GM19324 (cell line): ENCODE data around the gene C2CD2L.
"Not testable (repeated sequence)": the region's sequence is repeated elsewhere in the genome, so short reads cannot be mapped to it uniquely, and the experiment has no call there.

Experiments
- ATAC-seq: cut with Tn5 transposase; IDR thresholded peaks from one replicate; pipeline ENCODE4 v1.9.1; 2021; ENCODE audit warnings: mild to moderate bottlenecking, moderate library complexity; ENCODE audit not compliant: unreplicated experiment, low FRiP score

Gene C2CD2L

GRCh38 chr11:119106564-119107537 is at the start of gene C2CD2L:
Gene C2CD2L (plus strand): TSS chr11:119107344. CDS start chr11:119107742, 398 bp downstream.
- peak; percentile 61 for ATAC-seq

GRCh38 chr11:119059128-119059527 is 48.0 kb upstream of the C2CD2L start:
- ATAC-seq: not testable (repeated sequence)

- ATAC-seq: no peak
These were observed 45.9 kb upstream of the C2CD2L start for GRCh38 chr11:119061256-119061655.

- ATAC-seq: no peak
These were observed 44.4 kb upstream of the C2CD2L start for GRCh38 chr11:119062779-119063178.

GRCh38 chr11:119065369-119065768 is 41.8 kb upstream of the C2CD2L start:
- no peak for ATAC-seq

- ATAC-seq: peak; percentile 93
These were observed 39.5 kb upstream of the C2CD2L start, which contains the start of gene VPS11 for GRCh38 chr11:119067371-119068222. Gene VPS11 (plus strand): TSS chr11:119067818. CDS start chr11:119067824, 6 bp downstream.

- ATAC-seq: no peak
These were observed 29.3 kb upstream of the C2CD2L start for GRCh38 chr11:119077839-119078238.

- no peak for ATAC-seq
These were observed 28.3 kb upstream of the C2CD2L start for GRCh38 chr11:119078675-119079420.

- ATAC-seq: no peak
These were observed 25.4 kb upstream of the C2CD2L start for GRCh38 chr11:119081682-119082260.

- peak; percentile 84 for ATAC-seq
These were observed 22.3 kb upstream of the C2CD2L start, which contains the start of gene HMBS for GRCh38 chr11:119084663-119085436. Gene HMBS (plus strand): TSS chr11:119084881. CDS start chr11:119085034, 153 bp downstream.

GRCh38 chr11:119085437-119085847 is 21.7 kb upstream of the C2CD2L start:
- ATAC-seq: no peak

GRCh38 chr11:119087123-119087522 is 20.0 kb upstream of the C2CD2L start:
- no peak for ATAC-seq

- ATAC-seq: no peak
These were observed 19.4 kb upstream of the C2CD2L start for GRCh38 chr11:119087747-119088241.

GRCh38 chr11:119088406-119088805 is 18.7 kb upstream of the C2CD2L start:
- no peak for ATAC-seq

GRCh38 chr11:119089319-119089718 is 17.8 kb upstream of the C2CD2L start:
- ATAC-seq: no peak

- no peak for ATAC-seq
These were observed 16.0 kb upstream of the C2CD2L start for GRCh38 chr11:119091178-119091577.

- ATAC-seq: no peak
These were observed 14.9 kb upstream of the C2CD2L start for GRCh38 chr11:119091966-119092879.
